HG03196 (cell line): ENCODE data around the gene ARHGEF7.

ENCODE experiments used
- ATAC-seq: cut with Tn5 transposase; IDR thresholded peaks from one replicate; pipeline ENCODE4 v1.9.1; 2021; ENCODE audit not compliant: unreplicated experiment

Gene ARHGEF7

GRCh38 chr13:111270765-111271698 lies 155.9 kb downstream of the ARHGEF7 start:
- no peak for ATAC-seq

- no peak for ATAC-seq
These were observed 157.0 kb downstream of the ARHGEF7 start for GRCh38 chr13:111272117-111272516.

DNA sequence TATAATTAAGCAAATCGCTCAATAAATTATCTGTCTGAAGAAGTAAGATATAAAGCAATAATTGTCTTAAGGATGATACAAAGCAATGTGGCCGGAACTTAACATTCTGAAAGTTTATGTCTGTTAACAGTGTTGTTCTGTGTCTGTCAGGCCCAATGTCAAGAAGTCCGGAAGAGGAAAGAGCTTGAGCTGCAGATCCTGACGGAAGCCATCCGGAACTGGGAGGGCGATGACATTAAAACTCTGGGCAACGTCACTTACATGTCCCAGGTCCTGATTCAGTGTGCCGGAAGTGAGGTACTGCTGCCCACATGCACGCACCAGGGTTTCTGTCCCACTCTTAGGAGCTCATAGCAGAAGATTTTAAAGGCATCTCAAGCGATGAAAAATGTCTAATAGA lies 160.3 kb downstream of the ARHGEF7 start:
- ATAC-seq, result no peak

DNA sequence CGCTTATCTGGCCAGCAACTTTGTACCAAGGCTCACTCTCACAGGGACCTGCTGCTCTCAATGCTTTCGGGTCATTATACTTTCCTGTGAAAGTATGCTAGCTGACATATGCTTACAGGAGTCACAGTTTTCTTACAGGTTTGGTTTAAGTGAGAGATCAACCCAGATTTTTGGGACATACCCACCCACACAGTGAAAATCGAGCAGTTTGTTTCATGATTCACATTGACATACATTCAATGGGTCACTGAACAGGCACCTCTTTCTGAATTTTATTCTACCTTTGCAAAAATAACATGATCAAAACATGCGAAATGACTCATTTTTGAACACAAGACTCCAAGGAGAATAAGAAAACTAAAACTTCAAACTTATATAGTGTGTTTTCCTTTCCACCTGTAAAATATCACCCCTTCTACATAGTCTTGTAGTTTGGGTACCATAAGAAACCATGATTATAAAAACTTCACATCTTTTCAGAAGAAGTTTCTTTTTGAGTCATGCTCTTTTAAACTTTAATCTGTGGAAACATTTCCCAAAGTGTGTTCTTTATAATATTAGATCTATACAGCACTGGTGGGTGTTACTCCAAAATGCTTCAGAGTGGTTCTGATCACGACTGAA lies 161.0 kb downstream of the ARHGEF7 start:
- no peak for ATAC-seq

- ATAC-seq, result no peak
These were observed 163.1 kb downstream of the ARHGEF7 start for GRCh38 chr13:111278258-111278657.

DNA sequence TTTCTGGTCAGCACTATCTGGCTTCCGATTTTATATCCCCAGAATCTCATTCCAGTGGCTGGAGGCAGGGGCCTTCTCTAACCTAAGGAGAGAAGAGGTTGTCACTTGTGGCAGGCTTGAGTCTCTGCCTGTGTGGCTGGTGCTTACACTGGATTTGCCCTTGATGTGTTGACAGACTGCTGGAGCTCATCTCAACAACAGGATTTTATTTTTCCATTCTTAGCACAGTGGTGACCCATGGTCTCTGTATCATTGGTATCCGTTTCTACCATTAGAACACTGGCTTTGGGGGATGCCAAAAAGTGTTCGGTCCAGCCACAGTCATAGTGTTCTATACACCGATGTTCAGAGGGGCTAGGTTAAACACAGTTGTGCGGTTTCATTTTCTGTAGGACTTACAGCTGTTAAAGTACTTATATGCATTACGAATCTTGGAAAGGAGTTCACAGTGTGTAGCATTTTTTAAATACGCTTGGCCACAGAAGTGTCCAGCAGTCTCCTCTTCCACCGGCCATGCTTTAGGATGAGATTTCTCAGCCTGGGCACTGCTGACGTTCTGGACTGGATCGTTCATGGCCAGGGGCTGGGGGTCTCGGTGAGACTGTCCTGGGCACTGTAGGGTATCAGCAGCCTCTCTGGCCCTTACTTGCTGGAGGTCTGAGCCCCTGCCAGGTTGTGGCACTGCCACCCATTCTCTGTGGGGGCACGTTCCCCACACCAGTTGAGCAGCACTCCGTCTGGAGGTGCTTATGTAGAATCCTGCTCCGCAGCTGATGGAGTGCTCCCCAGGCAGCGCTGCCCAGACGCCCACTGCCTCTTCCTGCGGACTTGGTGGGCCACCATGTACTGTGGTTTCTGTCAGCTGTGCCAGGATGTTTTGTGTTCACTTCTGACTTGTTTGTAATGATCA lies 163.9 kb downstream of the ARHGEF7 start:
- ATAC-seq, result no peak

DNA sequence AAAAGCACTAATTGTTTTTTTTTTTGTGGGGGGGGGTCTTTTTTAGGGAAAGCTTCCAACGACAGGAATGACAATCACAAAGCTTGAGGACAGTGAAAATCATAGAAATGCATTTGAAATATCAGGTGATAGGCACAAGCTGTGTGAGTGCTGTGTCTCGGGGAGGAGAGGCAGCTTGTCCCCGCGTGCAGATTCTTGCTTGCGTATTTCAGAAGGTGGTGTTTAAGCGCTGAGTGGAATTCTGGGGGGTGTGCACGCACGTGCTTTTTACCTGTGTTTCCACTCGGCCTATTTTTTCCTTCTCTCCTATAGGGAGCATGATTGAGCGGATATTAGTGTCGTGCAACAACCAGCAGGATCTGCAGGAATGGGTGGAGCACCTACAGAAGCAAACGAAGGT lies 165.1 kb downstream of the ARHGEF7 start:
- ATAC-seq, result no peak

GRCh38 chr13:111280681-111281585 lies 165.8 kb downstream of the ARHGEF7 start:
- ATAC-seq, result no peak

DNA sequence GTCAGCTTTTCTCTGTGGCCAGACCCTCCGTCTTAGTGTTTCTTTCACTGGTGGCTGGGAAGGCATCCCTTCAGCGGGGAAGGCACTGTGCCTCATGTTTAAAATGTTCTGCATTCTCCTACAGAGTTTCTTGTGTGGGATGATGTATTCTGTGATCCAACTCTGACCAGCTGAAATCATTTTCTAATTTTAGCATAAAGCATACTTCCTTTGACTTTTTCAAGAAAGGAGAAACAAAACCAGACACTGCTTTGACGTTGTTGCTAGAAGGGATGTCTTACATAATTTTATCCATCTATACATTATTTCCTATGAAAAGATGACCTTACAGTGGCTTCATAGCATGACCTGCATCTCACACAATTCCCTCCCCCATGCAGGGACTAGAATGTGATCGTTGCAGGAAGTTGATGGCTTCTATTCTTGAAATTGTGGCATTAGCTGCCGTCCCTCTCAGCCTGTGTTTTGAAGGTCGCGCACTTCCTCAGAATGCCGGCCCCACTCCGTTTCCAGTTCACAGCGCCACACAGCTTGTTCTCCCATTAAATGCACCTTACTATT lies 166.7 kb downstream of the ARHGEF7 start:
- no peak for ATAC-seq

DNA sequence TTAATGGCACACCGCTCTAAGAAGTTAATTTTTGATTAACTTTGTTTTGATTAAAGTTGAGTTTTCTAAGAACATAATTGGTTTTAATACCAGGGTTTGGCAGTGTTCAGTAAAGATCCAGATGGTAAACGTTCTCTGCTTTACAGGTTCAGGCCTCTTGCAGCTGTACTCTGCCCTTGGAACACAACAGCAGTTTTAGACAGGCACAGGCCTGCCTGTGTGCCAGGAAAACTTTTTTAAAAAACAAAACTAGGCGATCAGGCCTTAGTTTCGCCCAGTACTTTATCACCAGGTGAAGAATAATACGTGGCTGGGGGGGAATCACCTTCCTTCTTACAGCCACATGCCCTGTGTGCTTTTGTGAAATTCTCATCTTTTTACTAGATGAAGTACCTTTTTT lies 167.3 kb downstream of the ARHGEF7 start:
- ATAC-seq, result no peak

DNA sequence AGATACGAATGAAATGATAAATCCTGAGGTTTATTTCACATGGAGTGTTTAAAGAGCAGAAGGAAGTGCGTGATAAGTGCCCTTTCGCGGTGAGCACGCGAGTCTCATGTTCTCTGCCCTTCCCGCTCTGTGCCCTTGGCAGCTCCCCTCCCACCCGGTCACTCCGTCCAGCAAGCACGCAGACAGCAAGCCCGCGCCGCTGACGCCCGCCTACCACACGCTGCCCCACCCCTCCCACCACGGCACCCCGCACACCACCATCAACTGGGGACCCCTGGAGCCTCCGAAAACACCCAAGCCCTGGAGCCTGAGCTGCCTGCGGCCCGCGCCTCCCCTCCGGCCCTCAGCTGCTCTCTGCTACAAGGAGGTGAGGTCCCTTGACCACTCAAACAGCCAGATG lies 167.9 kb downstream of the ARHGEF7 start:
- ATAC-seq, result no peak

- no peak for ATAC-seq
These were observed 168.3 kb downstream of the ARHGEF7 start for GRCh38 chr13:111283457-111283856.

DNA sequence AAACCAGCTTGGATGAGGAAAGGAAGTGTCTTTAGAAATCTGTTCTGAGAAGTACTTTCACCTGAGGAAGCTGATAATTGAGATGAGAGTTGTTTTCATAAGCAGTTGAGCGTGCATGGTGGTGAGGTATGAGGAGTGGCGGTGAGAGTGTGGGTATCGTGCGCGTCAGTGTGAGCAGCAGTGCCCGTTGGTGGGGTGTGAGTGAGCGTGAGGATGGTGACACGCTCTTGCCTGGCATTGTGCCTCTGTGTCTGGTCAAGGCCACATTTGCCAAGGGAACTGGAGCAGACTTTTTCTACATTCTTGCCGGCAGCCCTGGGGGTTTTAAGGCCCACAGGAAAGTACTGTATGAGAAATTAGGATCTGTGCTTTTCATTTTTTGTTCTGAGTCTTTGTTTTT lies 168.9 kb downstream of the ARHGEF7 start:
- no peak for ATAC-seq

DNA sequence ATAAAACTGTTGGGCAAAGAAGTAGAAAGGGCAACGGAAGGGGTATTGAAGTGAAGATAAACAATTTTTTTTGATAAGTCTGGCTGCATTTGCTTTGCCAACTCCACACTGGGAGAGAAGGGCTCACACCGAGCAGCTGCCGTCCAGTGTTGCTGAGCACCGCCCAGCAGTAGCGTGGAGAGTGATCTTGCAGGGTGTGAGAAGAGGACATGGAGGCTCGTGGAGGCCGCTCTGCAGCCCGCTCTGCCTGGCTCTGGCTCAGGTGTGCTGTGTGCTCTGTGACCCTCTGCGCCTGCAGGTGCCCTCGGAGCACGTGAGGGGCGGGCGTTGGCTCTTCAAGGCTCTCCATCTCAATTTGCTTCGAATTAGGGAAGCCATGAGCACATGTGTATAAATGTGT lies 169.5 kb downstream of the ARHGEF7 start:
- ATAC-seq, result no peak

DNA sequence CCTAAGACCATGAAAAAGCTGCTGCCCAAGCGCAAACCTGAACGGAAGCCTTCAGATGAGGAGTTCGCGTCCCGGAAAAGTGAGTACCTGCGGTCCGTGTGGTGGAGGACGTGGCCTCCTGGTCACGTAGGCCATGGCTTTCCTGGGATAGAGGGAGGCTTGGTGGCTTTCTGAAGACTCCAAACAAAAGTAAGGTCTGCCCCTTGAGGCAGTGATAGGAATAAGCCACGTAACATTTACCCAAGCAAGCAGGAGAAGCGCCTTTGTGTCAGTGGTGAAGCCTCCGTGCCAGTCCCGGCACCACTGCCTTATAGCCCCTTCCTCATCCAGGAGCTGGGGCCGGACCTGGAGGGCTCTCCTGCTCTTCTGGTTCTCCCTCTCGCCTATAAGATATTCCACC lies 171.1 kb downstream of the ARHGEF7 start:
- no peak for ATAC-seq

DNA sequence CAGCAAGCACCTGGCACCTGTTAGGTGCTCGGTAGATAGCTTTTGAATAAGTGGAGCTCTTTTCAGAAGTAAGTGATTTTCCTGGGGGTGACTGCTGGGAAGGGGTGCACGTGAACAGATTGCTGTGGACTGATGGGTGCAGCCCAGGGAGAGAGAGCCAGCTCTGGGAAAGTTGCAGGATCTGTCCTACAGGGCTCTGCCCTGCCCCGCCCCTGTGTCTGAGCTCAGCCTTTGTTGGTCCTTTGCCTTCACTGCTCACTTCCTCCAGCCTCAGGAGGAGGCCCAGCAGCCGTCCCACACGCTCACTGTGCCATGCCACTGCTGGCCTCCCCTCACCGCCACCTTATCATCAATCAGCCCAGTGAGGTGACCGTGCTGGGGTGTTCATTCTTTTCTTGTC lies 171.6 kb downstream of the ARHGEF7 start:
- ATAC-seq, result no peak

DNA sequence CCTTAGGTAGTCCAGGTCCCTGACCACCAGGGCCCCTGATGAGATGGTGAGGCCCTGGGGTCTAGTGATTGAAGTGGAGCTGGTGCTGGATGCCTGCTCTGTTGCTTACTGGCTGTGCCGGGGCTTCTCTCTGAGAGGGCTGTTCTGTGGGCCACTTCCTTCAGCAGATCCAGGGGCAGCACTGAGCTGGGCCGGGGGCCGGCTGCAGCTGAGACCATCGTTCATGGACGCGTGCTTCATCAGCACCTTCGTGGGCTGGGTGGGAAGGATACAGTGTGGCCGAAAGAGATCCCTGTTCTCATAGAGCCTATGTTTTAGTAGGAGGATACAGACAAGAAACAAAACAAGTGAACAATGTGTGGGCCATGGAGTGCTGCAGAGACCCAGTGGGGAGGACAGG lies 172.1 kb downstream of the ARHGEF7 start:
- ATAC-seq, result no peak

DNA sequence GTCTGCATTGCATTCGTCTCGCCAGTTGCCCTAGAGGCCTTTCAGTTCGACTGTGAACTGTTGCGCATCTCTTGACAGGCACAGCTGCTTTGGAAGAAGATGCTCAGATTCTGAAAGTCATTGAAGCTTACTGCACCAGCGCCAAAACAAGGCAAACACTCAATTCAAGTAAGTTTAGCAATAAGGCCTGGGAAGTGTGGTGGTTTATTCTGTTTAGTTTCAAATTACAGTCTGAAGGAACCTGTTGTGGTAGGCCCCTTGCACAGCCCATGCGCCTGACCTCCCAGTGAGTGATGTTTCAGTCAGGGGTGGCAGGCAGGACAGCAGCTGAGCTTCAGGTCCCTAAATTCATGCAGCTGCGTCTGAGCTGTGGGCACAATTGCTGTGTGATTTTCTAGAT lies 173.2 kb downstream of the ARHGEF7 start:
- ATAC-seq, result no peak

GRCh38 chr13:111289251-111289650 lies 174.1 kb downstream of the ARHGEF7 start:
- ATAC-seq, result no peak

DNA sequence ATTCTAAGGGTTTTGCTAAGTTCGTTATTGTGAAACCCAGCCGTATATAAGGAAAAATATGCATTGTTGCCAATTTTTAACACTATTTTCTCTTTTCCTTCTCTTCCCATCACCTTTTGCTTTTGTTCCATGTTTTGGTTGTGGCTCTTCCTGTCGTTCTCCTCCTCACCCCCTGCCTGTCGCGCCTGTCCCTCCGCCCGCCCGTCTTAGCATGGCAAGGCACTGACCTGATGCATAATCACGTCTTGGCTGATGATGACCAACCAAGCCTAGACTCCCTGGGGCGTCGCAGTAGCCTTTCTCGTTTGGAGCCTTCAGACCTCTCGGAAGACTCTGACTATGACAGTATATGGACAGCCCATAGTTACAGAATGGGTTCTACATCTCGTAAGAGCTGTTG lies 176.8 kb downstream of the ARHGEF7 start:
- no peak for ATAC-seq
